OCI-M2 (cell line): ENCODE measurements around the gene LRCH3.
"Not testable (repeated sequence)": the region's sequence is repeated elsewhere in the genome, so short reads cannot be mapped to it uniquely, and the experiment has no call there.

Source experiments
- DNase-seq: peaks from one replicate; lab custom pipeline; 2025; ENCODE audit not compliant: unreplicated experiment; lab: John Stamatoyannopoulos, UW

LRCH3 gene

GRCh38 chr3:197921429-197922275 lies 130.6 kb downstream of the LRCH3 start:
- DNase-seq, result not testable (repeated sequence)

GRCh38 chr3:197926418-197926817 lies 135.4 kb downstream of the LRCH3 start:
- DNase-seq, result no peak

DNA sequence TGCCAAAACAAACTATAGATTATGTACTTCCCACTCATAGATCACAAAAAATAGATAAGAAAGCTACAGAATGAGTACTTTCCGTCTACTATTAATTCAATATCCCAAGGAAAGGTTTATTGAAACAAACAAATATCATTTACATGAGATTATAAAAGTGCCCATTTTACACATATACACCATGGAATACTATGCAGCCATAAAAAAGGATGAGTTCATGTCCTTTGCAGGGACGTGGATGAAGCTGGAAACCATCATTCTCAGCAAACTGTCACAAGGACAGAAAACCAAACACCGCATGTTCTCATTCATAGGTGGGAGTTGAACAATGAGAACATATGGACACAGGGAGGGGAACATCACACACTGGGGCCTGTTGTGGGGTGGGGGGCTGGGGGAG lies 136.5 kb downstream of the LRCH3 start:
- not testable (repeated sequence) for DNase-seq

DNA sequence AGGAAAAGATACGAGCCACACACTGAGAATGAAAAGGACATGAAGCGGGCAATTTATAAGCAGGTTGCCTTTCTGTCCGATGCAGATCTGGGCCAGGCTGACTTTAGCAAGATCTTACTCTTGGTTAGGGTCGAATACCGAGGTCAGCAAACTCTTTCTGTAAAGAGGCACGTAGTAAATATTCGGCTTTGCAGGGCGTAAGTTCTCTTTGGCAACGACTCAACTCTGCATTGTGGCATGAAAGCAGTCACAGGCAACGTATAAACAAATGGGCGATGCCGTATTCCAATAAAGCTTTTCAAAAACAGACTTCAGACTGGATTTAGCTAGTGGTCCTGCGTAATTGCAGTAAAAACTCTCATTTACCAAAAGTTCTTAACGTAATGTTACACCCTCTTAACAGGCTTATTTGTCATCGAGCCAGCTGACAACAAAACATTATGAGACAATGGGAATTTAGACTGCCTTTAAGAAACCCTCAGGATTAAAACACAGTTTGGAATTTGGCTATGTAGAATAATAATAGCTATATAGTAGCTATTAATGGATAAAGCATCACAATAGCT lies 145.8 kb downstream of the LRCH3 start:
- DNase-seq, result no peak
